HL-60 (cell line): ENCODE measurements around the gene ARID5B.

Experiments
- DNase-seq, 2 experiments: peaks; one replicate each; pipeline ENCODE4 v3.0.0-alpha.2; 2010 to 2020; ENCODE audit warnings: low read depth in 1 of 2, low spot score in 1 of 2
- H3K27ac ChIP-seq: fragments of 250-450 bp; sonication (Bioruptor Pico); replicated peaks from 2 replicates; pipeline ENCODE4 v1.5.1; 2020; ENCODE audit warnings: mild to moderate bottlenecking, moderate library complexity
- H3K27me3 ChIP-seq: fragments of 250-450 bp; sonication (Bioruptor Pico); 2 replicates; pipeline ENCODE4 v1.5.1; 2021; ENCODE audit warnings: mild to moderate bottlenecking, moderate library complexity; ENCODE audit not compliant: insufficient read depth, poor library complexity, severe bottlenecking
- H3K4me3 ChIP-seq: replicated peaks from 2 replicates; pipeline ENCODE4 v1.5.1; 2011; ENCODE audit warnings: mild to moderate bottlenecking, control low read depth, low read length; ENCODE audit not compliant: insufficient read depth
- CTCF ChIP-seq: IDR thresholded peaks from one replicate; pipeline ENCODE4 v1.5.1; 2011; ENCODE audit warnings: low read length, control low read depth, inconsistent platforms; ENCODE audit not compliant: insufficient read depth
- GABPA ChIP-seq: IDR thresholded peaks from 2 replicates; pipeline ENCODE4 v1.6.1; 2012; ENCODE audit warnings: low read depth
- POLR2AphosphoS5 ChIP-seq: IDR thresholded peaks from 2 replicates; pipeline ENCODE4 v1.6.1; 2012; ENCODE audit warnings: low read depth
- REST ChIP-seq: IDR thresholded peaks from 2 replicates; pipeline ENCODE4 v1.6.1; 2012; ENCODE audit warnings: low read depth; ENCODE audit not compliant: insufficient replicate concordance
- SPI1 ChIP-seq: IDR thresholded peaks from 2 replicates; pipeline ENCODE4 v1.6.1; 2012; ENCODE audit warnings: low read depth, mild to moderate bottlenecking, borderline replicate concordance

ARID5B gene

DNA sequence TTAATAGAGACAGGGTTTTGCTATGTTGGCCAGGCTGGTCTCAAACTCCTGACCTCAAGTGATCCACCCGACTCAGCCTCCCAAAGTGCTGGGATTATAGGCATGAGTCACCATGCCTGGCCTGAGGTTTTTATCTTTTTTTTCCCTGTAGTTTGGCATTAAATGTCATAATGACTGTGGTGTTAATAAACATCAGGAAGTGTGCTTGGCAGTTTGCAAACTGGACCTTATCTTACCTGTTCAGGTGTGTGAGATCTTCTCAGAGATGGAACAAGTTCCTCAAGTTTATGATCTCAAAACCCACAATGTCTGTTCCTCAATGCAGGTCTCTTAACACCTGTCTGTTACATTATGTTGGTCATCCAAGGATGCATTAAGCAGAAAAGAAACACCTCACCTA lies 80.0 kb downstream of the ARID5B start:
- H3K27ac ChIP-seq, result no peak overlapping the region
- DNase-seq, result no peak
- no peaks in the 10 kb centered on the region for H3K27me3 ChIP-seq
- TF ChIP-seq CTCF (no peak), REST (no peak), SPI1 (no peak), POLR2AphosphoS5 (no peak), GABPA (no peak)
- no peak overlapping the region for H3K4me3 ChIP-seq

- TF ChIP-seq SPI1 (no peak), GABPA (no peak), POLR2AphosphoS5 (no peak), CTCF (no peak), REST (no peak)
- no peak overlapping the region for H3K4me3 ChIP-seq
- H3K27me3 ChIP-seq, result no peaks in the 10 kb centered on the region
- no peak for DNase-seq
- H3K27ac ChIP-seq, result no peak overlapping the region
Measured at GRCh38 chr10:61983255-61983654, 81.8 kb downstream of the ARID5B start.

- Histone ChIP-seq H3K27ac (no peak overlapping the region), H3K27me3 (no peaks in the 10 kb centered on the region), H3K4me3 (no peak overlapping the region)
- no peak for TF ChIP-seq SPI1
- no peak for TF ChIP-seq GABPA
- no peak for TF ChIP-seq CTCF
- no peak for TF ChIP-seq POLR2AphosphoS5
- TF ChIP-seq REST, result no peak
- DNase-seq, result no peak
Measured at GRCh38 chr10:61984803-61985418, 83.4 kb downstream of the ARID5B start.
